ENCODE data around the gene KRTAP10-3.

Gene KRTAP10-3

GRCh38 chr21:44529503-44530125 is 29.0 kb downstream of the KRTAP10-3 start:
- no peak for DNase-seq (ENCODE audit: low read depth)

DNA sequence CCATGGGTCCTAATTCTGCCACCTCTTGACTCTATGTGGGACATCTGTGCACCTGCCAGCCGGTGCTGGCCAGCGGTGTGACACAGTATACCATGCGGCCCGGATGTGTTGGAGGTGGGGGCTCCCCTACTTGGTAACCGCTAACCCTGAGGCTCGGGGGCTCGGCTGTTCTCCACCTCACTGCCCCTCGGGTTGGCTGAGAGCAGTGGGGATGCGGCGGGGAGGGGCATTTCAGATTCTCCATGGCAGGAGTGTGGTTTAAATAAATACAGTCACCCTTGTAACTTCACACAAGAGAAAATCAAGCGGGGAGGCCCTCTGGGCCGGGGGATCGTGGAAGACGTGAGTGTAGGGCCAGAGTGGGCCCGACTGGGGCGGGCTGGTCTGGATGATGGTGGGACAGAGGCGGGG is 29.6 kb downstream of the KRTAP10-3 start:
- TF ChIP-seq, protein P1, sequence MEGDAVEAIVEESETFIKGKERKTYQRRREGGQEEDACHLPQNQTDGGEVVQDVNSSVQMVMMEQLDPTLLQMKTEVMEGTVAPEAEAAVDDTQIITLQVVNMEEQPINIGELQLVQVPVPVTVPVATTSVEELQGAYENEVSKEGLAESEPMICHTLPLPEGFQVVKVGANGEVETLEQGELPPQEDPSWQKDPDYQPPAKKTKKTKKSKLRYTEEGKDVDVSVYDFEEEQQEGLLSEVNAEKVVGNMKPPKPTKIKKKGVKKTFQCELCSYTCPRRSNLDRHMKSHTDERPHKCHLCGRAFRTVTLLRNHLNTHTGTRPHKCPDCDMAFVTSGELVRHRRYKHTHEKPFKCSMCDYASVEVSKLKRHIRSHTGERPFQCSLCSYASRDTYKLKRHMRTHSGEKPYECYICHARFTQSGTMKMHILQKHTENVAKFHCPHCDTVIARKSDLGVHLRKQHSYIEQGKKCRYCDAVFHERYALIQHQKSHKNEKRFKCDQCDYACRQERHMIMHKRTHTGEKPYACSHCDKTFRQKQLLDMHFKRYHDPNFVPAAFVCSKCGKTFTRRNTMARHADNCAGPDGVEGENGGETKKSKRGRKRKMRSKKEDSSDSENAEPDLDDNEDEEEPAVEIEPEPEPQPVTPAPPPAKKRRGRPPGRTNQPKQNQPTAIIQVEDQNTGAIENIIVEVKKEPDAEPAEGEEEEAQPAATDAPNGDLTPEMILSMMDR (IDR thresholded peaks at IDR 0.05; ENCODE audit: low read depth, low read length, missing control alignments) = no peak
- no peak for DNase-seq (ENCODE audit: low read depth)

More at GRCh38 chr21:44529503-44530125, 29.0 kb downstream of the KRTAP10-3 start:
- TF ChIP-seq, protein P1 (IDR thresholded peaks at IDR 0.05; ENCODE audit: low read depth, low read length, missing control alignments) = no peak
- no peak overlapping the region for H3K4me3 ChIP-seq (ENCODE audit: low read depth, low read length)

DNA sequence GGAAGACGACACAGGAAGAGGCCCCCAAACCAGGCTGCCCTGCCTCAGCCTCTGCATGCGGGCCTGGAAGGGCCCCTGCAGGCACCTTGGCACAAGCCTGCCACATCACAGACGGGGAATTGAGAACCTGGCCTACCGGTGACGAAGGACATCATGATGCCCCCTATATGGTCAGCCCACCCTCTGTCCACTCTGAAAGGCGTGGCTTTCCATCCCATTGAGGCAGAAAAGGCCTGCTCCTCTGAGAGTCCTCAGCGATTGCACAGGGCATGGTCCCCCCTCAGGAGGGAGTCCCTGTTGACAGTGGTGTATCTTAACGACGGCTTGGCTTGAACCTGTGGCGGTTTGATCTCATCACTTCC is 30.0 kb downstream of the KRTAP10-3 start:
- DNase-seq (ENCODE audit: low read depth) = no peak
- TF ChIP-seq, protein P1 (IDR thresholded peaks at IDR 0.05; ENCODE audit: low read depth, low read length, missing control alignments) = no peak
- no peak overlapping the region for H3K4me3 ChIP-seq (ENCODE audit: low read depth, low read length)

More for the DNA sequence above, 29.6 kb downstream of the KRTAP10-3 start:
- H3K4me3 ChIP-seq (ENCODE audit: low read depth, low read length) = no peak overlapping the region

DNA sequence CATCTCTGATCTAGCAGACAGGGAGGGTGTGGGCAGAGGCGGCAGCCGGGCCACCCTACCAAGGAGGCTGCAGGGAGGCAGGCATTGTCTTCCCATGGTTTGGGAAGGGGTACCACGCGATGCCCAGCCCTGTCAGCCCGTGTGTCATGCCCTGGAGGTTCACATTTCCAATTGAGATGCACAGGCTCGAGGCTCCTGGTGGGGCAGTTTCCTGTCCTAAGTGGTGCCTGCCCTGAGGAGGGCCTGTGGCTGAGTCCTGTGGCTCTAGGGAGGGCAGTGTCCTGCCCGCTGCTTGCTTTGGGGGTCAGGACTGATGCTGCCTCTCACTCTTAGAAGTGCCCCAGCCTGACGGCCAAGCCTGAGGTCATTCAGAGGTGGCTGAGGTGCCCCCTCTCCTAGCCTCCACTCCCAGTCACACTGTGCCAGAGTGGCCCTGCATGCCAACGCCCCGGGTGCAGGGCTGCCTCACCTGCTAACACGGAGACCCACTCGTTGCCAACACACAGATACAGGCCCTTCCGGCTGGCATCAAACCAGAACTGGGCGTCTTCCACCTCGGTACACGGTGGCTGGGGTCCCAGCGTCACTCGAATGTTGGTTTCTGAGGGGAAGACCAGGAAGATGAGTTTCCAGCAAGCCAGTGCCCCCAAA is 30.5 kb downstream of the KRTAP10-3 start:
- TF ChIP-seq, protein P1 (IDR thresholded peaks at IDR 0.05; ENCODE audit: low read depth, low read length, missing control alignments) = no peak
- DNase-seq (ENCODE audit: low read depth) = no peak

GRCh38 chr21:44527156-44527982 is 31.2 kb downstream of the KRTAP10-3 start:
- no peak overlapping the region for H3K4me3 ChIP-seq (ENCODE audit: low read depth, low read length)
- DNase-seq (ENCODE audit: low read depth) = no peak
- TF ChIP-seq, protein P1 (IDR thresholded peaks at IDR 0.05; ENCODE audit: low read depth, low read length, missing control alignments) = no peak

More for the DNA sequence above, 30.5 kb downstream of the KRTAP10-3 start:
- no peak overlapping the region for H3K4me3 ChIP-seq (ENCODE audit: low read depth, low read length)

GRCh38 chr21:44526096-44526997 is 32.2 kb downstream of the KRTAP10-3 start:
- TF ChIP-seq, protein P1 (IDR thresholded peaks at IDR 0.05; ENCODE audit: low read depth, low read length, missing control alignments) = no peak

More at GRCh38 chr21:44526096-44526997, 32.2 kb downstream of the KRTAP10-3 start:
- no peak overlapping the region for H3K4me3 ChIP-seq (ENCODE audit: low read depth, low read length)
- DNase-seq (ENCODE audit: low read depth) = no peak

Measured in GM12864 (cell line).